GM18505 (cell line): ENCODE results near the gene ATP2B2.

ENCODE experiments used
- ATAC-seq: cut with Tn5 transposase; IDR thresholded peaks from one replicate; pipeline ENCODE4 v1.9.1; 2021; ENCODE audit not compliant: unreplicated experiment
- POLR2A ChIP-seq: IDR thresholded peaks from 4 replicates; pipeline ENCODE4 v1.6.1; 2011; ENCODE audit warnings: borderline replicate concordance; ENCODE audit not compliant: insufficient read depth, insufficient read length; ENCODE audit errors: extremely low read depth

Gene ATP2B2

GRCh38 chr3:10473581-10474274, 31.7 kb downstream of the ATP2B2 start:
- no peak for ATAC-seq
- TF ChIP-seq POLR2A = no peak

- TF ChIP-seq POLR2A = no peak
- ATAC-seq = no peak
These were observed 32.4 kb downstream of the ATP2B2 start for GRCh38 chr3:10472877-10473440.

DNA sequence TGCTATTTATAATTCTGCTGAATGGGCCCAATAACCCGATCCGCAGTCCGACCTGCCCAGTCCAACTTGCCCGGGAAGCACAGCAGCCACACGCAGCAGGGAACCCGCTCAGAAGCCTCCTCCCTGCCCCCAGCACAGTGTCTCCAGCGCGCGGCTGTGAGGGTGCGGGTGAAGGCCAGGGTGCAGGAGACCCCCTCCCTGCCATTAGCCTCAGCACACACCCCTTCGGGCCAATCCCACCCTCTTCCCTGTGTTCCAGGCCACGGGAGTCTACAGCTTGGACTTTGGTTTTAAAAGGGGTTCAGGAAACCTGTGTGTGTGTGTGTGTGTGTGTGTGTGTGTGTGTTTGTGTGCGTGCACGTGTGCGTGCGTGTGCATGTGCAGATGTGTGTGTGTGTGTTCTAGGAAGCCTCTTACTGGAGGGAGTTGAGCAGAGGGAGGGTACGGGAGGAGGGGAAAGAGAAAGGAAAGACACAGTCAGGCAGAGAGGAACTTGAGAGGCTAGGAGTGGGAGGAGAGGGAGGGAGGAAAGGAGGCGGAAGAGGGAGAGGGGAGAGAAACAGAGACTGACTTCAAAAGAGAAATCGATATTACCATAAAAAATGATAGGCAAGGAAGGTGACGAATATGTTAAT, 34.2 kb downstream of the ATP2B2 start:
- no peak for ATAC-seq
- no peak for TF ChIP-seq POLR2A

DNA sequence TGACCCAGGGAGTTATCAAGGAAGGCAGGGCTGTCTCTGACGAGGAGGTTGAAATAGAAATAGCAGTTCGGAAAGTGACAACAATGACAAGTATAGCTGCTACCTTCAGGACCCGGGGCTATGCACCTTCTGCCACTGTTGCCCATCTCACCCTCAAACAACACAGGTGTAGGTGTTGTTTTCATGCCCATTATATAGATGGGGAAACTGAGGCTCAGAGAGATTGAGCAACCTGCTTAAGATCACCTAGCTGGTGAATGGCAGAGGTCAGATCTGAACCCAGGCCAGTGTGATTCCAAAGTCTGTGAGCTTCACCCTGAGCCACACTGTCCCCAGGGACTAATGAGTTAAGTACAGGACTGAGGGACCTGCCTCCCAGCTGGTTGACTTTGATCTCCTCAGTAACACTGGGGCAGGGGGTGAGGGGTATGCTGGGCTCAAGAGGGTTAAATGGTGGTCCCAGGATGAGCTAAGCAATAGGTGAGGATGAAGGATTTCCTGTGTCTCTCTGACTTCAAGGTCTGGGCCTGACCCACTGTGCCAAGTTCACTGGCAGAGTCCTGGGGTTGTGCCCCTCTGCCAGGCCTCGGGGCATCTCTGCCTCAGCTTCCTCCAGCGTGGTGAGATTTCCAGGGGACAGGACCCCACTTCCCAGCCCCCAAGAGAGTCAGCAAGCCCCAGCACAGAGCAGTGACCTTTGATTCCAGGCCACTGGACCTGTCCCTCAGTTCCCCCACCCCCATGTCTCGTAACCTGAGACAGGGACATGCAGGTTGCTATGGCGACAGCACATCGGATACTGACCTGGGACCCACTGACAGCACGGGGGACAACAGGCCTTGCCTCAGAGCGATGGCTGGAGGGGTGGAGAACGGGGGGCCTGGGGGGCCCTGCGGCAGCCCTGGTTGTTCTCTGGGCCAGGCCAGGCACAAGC, 35.0 kb downstream of the ATP2B2 start:
- ATAC-seq = no peak
- TF ChIP-seq POLR2A = no peak

DNA sequence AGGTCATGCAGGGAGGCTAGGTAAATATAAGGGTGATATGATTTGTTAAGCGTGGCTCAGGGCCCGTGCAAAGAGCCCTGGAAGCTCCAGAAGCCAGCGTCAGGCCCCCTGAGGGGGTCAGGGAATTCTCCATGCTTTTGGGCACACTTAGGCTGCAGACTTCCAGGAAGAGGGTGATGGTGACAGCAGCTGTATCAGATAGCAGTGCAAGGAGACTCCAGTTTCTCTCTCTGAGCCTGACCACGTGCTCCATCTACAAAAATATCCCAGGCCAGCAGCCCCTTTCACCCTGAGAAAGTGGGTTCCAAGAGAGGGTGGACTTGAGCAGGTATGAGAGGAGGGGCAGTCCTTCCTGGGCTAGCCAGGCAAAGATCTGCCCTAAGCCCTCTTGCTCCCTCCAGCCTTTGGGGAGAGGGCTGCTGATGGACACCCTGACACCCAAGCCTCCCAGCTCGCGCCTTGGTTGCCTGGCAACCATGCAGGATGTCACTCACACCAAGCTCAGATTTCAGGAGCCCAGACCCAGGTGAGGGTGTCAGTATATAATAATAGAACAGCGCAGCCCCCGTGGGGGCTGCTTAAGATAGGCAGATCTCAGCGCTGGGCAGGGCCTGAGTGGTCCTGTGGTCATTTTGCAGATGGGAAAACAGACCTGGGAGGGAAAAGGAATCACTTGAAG, 35.8 kb downstream of the ATP2B2 start:
- no peak for TF ChIP-seq POLR2A

GRCh38 chr3:10468613-10469354, 36.6 kb downstream of the ATP2B2 start:
- no peak for ATAC-seq
- no peak for TF ChIP-seq POLR2A

More for the DNA sequence above, 35.8 kb downstream of the ATP2B2 start:
- ATAC-seq = no peak

DNA sequence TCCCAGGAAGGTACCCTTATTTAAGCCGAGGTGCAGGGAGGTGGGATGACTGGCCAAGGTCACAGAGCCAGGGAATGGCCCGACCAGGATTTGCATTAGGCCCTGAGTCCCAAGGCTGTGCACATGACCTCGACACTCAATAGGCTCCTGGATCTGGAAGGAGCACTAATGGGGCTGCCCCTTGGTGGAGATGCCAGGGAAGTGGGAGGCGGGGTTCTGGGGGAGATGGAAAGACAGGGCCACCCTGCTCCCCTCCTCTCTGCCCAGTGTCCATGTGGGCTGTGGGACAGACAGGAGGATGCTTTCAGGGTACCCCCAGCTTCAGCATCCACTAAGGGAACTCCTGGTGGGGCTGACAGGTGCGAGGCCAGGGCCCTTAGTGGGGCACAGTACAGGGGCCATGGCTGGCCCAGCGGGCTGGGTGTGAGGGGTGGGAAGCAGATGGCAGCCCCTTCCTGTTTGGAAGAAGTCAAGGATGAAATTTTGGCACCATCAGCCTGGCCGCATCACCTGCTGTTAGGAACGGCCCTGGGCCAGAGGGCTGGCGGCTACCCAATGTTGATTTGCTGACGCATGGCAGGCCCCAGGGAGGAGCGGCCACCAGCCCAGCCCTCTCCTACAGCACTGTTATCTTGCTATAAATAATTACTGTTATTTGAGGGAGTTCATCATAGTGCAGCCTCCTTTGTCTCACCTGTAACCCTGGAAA, 37.3 kb downstream of the ATP2B2 start:
- no peak for TF ChIP-seq POLR2A
- no peak for ATAC-seq

DNA sequence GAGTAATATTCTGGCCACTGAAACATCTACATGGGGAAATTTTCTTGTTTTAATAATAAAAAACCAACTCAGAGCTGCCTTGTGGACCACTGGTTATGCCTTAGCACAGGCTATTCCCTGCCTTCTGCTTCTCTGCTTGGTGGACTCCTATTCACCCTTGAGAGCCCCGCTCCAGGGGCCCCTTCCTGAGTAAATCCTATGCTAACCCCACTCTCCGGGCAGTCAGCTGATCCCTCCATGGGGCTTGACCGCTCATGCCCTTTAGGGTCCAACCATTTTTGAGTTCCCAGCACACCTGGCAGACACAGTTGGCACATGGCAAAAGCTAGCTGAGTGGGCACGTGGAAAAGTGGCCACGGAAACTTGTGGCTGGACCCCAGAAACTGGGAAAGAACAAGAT, 38.2 kb downstream of the ATP2B2 start:
- TF ChIP-seq POLR2A = no peak
- ATAC-seq = no peak

- TF ChIP-seq POLR2A = no peak
- ATAC-seq = no peak
These were observed 39.2 kb downstream of the ATP2B2 start for GRCh38 chr3:10466186-10466585.

DNA sequence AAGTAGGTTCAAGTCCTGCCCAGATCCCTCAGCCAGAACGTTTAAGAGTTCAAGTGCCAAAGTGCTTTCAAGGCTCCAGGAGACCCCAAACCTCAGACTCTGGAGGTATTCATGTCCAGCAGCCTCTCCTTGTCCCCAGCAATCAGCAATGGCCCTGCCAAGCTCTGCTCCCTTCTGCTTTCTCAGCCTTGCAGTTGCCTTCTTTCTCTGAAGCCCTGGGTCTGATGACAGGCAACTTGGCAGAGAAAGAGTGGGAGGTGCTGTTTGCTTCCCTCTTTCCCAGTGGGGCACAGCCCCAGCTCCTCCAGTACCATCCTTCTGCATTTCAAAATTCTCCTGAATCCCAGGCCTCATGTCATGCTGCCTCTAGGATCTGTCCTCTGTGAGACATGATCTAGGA, 40.2 kb downstream of the ATP2B2 start:
- ATAC-seq = no peak
- TF ChIP-seq POLR2A = no peak

DNA sequence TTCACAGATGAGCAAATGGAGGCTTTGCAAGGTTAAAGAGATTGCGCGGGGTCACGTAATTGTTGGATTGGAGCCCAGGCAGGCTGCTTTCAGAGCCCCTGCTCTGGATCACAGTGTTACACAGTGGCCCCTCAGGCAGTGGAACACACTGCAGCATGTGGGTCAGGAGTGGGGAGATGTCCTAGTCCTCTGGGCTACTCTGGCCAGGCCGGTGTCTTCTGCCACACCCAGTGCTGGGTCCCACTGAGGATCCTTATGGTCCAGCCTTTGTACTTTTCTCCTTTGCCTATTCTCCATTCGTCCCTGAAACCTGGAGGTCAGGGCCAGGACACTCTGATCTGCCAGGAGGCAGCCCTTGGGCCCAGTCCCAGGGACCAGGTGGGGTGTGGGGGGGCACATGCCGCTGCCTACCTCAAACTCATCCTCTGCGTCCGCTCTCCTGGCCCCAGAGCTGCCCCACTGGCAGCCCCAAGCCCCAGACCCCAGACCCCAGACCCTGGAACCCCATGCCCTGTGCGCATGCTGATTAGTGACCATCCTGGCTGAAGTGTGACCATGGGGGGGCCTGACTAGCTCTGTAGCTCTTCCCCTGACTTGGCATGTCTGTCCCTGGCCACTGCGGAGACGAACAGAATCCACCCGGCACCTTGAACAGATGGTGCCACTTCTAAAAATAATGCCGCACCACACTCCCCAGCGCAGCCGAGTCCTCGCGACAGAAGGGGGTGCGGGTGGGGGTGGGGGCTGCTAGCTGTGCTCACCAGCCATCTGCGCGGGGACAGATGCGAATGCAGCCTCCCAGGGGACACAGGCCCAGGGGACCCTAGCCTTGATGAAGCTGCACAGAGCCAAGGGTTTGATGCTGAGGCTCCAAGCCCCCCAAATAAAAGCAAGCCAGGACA, 41.6 kb downstream of the ATP2B2 start:
- TF ChIP-seq POLR2A = no peak
- ATAC-seq = no peak
